H9 (cell line): Measurements from ENCODE around the gene ZNF385B. TPM values are rescaled to one million over a fixed set of nuclear protein-coding genes. Genes with fewer than 3 reads are reported as not detected.

Experiments
- DNase-seq: peaks from one replicate; pipeline ENCODE4 v3.0.0-alpha.2; 2017
- H2AFZ ChIP-seq: one replicate; pipeline ENCODE4 v1.6.1; 2013; ENCODE audit warnings: mild to moderate bottlenecking, low read length, control low read depth, moderate library complexity
- H2AK5ac ChIP-seq: 2 replicates; pipeline ENCODE4 v1.6.1; 2013; ENCODE audit warnings: low read length, control low read depth, mixed read lengths; ENCODE audit not compliant: insufficient read length
- H2BK120ac ChIP-seq: one replicate; pipeline ENCODE4 v1.6.1; 2013; ENCODE audit warnings: low read depth, mild to moderate bottlenecking, low read length, control low read depth, inconsistent platforms; ENCODE audit not compliant: poor library complexity, severe bottlenecking
- H2BK12ac ChIP-seq: 2 replicates; pipeline ENCODE4 v1.6.1; 2013; ENCODE audit warnings: low read length, control low read depth, mixed read lengths, low read depth; ENCODE audit not compliant: insufficient read length
- H2BK15ac ChIP-seq: 2 replicates; pipeline ENCODE4 v1.6.1; 2013; ENCODE audit warnings: low read depth, low read length, control low read depth
- H2BK20ac ChIP-seq: one replicate; pipeline ENCODE4 v1.6.1; 2013; ENCODE audit warnings: low read depth, mild to moderate bottlenecking, low read length, control low read depth, inconsistent platforms; ENCODE audit not compliant: poor library complexity, severe bottlenecking
- H2BK5ac ChIP-seq: 2 replicates; pipeline ENCODE4 v1.6.1; 2013; ENCODE audit warnings: low read length, control low read depth, mixed read lengths; ENCODE audit not compliant: insufficient read length
- H3K14ac ChIP-seq: 2 replicates; pipeline ENCODE4 v1.6.1; 2013; ENCODE audit warnings: low read length, control low read depth; ENCODE audit not compliant: insufficient read depth
- H3K18ac ChIP-seq: 2 replicates; pipeline ENCODE4 v1.6.1; 2013; ENCODE audit warnings: low read depth, mild to moderate bottlenecking, mixed read lengths, low read length, control low read depth; ENCODE audit not compliant: insufficient read length
- H3K23ac ChIP-seq: 2 replicates; pipeline ENCODE4 v1.6.1; 2013; ENCODE audit warnings: low read length, control low read depth, mixed read lengths, low read depth; ENCODE audit not compliant: insufficient read length
- H3K23me2 ChIP-seq: 2 replicates; pipeline ENCODE4 v1.6.1; 2013; ENCODE audit warnings: low read depth, mild to moderate bottlenecking, mixed read lengths, low read length, control low read depth; ENCODE audit not compliant: insufficient read length, poor library complexity, severe bottlenecking
- H3K27ac ChIP-seq: 2 replicates; pipeline ENCODE4 v1.5.1; 2013; ENCODE audit warnings: low read length, control low read depth, mixed read lengths, low read depth; ENCODE audit not compliant: insufficient read length
- H3K27me3 ChIP-seq: 2 replicates; pipeline ENCODE4 v1.6.1; 2013; ENCODE audit warnings: low read length, control low read depth, inconsistent platforms; ENCODE audit not compliant: insufficient read depth
- H3K4ac ChIP-seq: 2 replicates; pipeline ENCODE4 v1.6.1; 2013; ENCODE audit warnings: low read depth, mild to moderate bottlenecking, control low read depth, inconsistent platforms, low read length, moderate library complexity
- H3K4me1 ChIP-seq: 2 replicates; pipeline ENCODE4 v1.6.1; 2013; ENCODE audit warnings: low read length, control low read depth, inconsistent platforms; ENCODE audit not compliant: insufficient read depth
- H3K4me2 ChIP-seq: 2 replicates; pipeline ENCODE4 v1.6.1; 2013; ENCODE audit warnings: low read length, control low read depth, mixed read lengths; ENCODE audit not compliant: insufficient read length, insufficient read depth
- H3K56ac ChIP-seq: 2 replicates; pipeline ENCODE4 v1.6.1; 2013; ENCODE audit warnings: low read depth, mild to moderate bottlenecking, mixed read lengths, low read length, control low read depth; ENCODE audit not compliant: insufficient read length
- H3K79me1 ChIP-seq: 2 replicates; pipeline ENCODE4 v1.6.1; 2013; ENCODE audit warnings: low read depth, mild to moderate bottlenecking, moderate library complexity, low read length, control low read depth, inconsistent platforms; ENCODE audit not compliant: insufficient read depth, poor library complexity, severe bottlenecking
- H3K79me2 ChIP-seq: 2 replicates; pipeline ENCODE4 v1.6.1; 2013; ENCODE audit warnings: low read length, control low read depth, inconsistent platforms; ENCODE audit not compliant: insufficient read depth
- H3K9ac ChIP-seq: 2 replicates; pipeline ENCODE4 v1.6.1; 2013; ENCODE audit warnings: low read length, control low read depth, mixed read lengths; ENCODE audit not compliant: insufficient read length; ENCODE audit errors: extremely low read depth
- H3K9me3 ChIP-seq: one replicate; pipeline ENCODE4 v1.6.1; 2013; ENCODE audit warnings: low read depth, low read length, inconsistent platforms; ENCODE audit not compliant: control insufficient read depth
- H3T11ph ChIP-seq: one replicate; pipeline ENCODE4 v1.6.1; 2013; ENCODE audit warnings: mild to moderate bottlenecking, low read length, control low read depth, inconsistent platforms
- H4K20me1 ChIP-seq: one replicate; pipeline ENCODE4 v1.6.1; 2013; ENCODE audit not compliant: control insufficient read depth, insufficient read length, insufficient read depth
- H4K5ac ChIP-seq: 2 replicates; pipeline ENCODE4 v1.6.1; 2013; ENCODE audit warnings: low read depth, mild to moderate bottlenecking, mixed read lengths, low read length, control low read depth; ENCODE audit not compliant: insufficient read length
- H4K8ac ChIP-seq: replicated peaks from 2 replicates; pipeline ENCODE4 v1.6.1; 2013; ENCODE audit warnings: low read length, control low read depth, mixed read lengths, low read depth; ENCODE audit not compliant: insufficient read length
- H4K91ac ChIP-seq: 2 replicates; pipeline ENCODE4 v1.6.1; 2013; ENCODE audit warnings: low read depth, mild to moderate bottlenecking, moderate library complexity, mixed read lengths, low read length, control low read depth; ENCODE audit not compliant: insufficient read length
- H3K27ac Mint-ChIP-seq, 3 experiments: 2 replicates in 2 of 3; 3 replicates in 1 of 3; pipeline ENCODE4 v1.8.0; 2020 to 2021; ENCODE audit warnings: mixed read lengths in 3 of 3, mild to moderate bottlenecking in 1 of 3, moderate library complexity in 1 of 3
- H3K27me3 Mint-ChIP-seq: 2 replicates; pipeline ENCODE4 v1.8.0; 2021; ENCODE audit warnings: low read depth, mild to moderate bottlenecking, moderate library complexity, mixed read lengths
- H3K36me3 Mint-ChIP-seq, 3 experiments: 2 replicates in 2 of 3; 3 replicates in 1 of 3; pipeline ENCODE4 v1.8.0; 2020 to 2021; ENCODE audit warnings: low read depth in 3 of 3, mixed read lengths in 3 of 3; ENCODE audit not compliant: insufficient read depth in 1 of 3
- H3K4me1 Mint-ChIP-seq, 2 experiments: 2 replicates each; pipeline ENCODE4 v1.8.0; 2020; ENCODE audit warnings: mixed read lengths in 2 of 2
- H3K4me3 Mint-ChIP-seq, 2 experiments: 2 replicates in 1 of 2; 3 replicates in 1 of 2; pipeline ENCODE4 v1.8.0; 2020 to 2021; ENCODE audit warnings: mild to moderate bottlenecking in 2 of 2, mixed read lengths in 2 of 2, moderate library complexity in 1 of 2
- H3K9me3 Mint-ChIP-seq, 2 experiments: 2 replicates in 1 of 2; 3 replicates in 1 of 2; pipeline ENCODE4 v1.8.0; 2020; ENCODE audit warnings: mild to moderate bottlenecking in 2 of 2, mixed read lengths in 2 of 2, moderate library complexity in 1 of 2
- CTCF ChIP-seq: fragments of 200-600 bp; sonication (generic); conservative IDR thresholded peaks from 3 replicates; pipeline ENCODE4 v1.8.0; 2021; ENCODE audit warnings: antibody characterized with exemption, mild to moderate bottlenecking
- WGBS: extraction: QIAGEN DNeasy Blood & Tissue Kit; methylation state at CpG from one replicate; pipeline ENCODE4 v1.1.7; 2013; ENCODE audit warnings: missing lambda C conversion rate, low lambda C conversion rate, mixed read lengths; ENCODE audit not compliant: insufficient read length; ENCODE audit errors: extremely low coverage; 5-methylcytosine and 5-hydroxymethylcytosine counted together
- total RNA-seq: library from RNA; stranded (reverse); gene quantifications from 2 replicates; pipeline ENCODE4 v1.2.1, GENCODE V29; 2021

ZNF385B gene
- total RNA-seq, 1 experiment from 2014 or later, result 2.1 TPM

DNA sequence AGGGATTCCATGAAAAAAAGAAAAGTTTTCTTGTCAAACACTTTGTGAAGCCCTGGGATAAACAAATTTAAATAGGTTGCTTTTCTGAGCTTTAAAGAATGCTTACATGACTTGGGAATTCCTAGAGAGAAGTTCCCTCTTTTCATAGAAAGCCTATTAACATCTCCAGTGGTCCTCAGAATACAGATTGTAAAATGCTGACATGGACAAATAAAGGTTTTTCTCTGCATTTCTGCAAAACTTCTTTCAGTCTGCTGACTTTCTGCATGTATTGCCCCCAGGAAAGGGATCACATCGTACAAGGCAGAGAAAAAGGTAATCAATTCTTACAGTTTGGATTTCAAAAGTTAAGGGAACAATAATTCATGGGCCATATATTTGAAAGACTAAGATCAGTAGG, 20.6 kb downstream of the ZNF385B start:
- Histone ChIP-seq H4K91ac (no peak overlapping the region), H2AFZ (no peak overlapping the region), H3K4ac (no peak overlapping the region), H3K9ac (no peak overlapping the region), H3T11ph (no peak overlapping the region), H4K5ac (no peak overlapping the region), H3K4me1 (no peaks in the 10 kb centered on the region), H3K9me3 (no peaks in the 10 kb centered on the region), H4K8ac (no peak overlapping the region), H3K79me2 (no peaks in the 10 kb centered on the region), H2BK5ac (no peak overlapping the region), H3K4me2 (no peak overlapping the region), H2BK15ac (no peak overlapping the region), H2AK5ac (no peak overlapping the region), H3K23ac (no peak overlapping the region), H3K18ac (no peak overlapping the region), H3K14ac (no peak overlapping the region), H3K56ac (no peak overlapping the region), H2BK20ac (no peak overlapping the region), H3K27ac (no peak overlapping the region), H4K20me1 (no peaks in the 10 kb centered on the region), H3K79me1 (no peaks in the 10 kb centered on the region), H3K23me2 (no peaks in the 10 kb centered on the region), H2BK120ac (no peak overlapping the region), H2BK12ac (no peak overlapping the region), H3K27me3 (no peaks in the 10 kb centered on the region)
- H3K36me3 Mint-ChIP-seq, result no peaks in the 10 kb centered on the region
- no peak overlapping the region for H3K27ac Mint-ChIP-seq
- no peak overlapping the region for H3K4me3 Mint-ChIP-seq
- H3K27me3 Mint-ChIP-seq, result no peaks in the 10 kb centered on the region
- WGBS, result no CpG with 5 or more reads among the region's 1 CpG
- no peak for DNase-seq
- no peaks in the 10 kb centered on the region for H3K9me3 Mint-ChIP-seq
- peaks cover 3 to 6% of the 10 kb centered on the region in 2 experiments; a peak in 3 of 4 replicates for H3K4me1 Mint-ChIP-seq
- TF ChIP-seq CTCF, result no peak
